Embryonic facial prominence (tissue), 1 donor: Measurements from ENCODE around the gene CCM2L.
"Not testable (repeated sequence)": the region's sequence is repeated elsewhere in the genome, so short reads cannot be mapped to it uniquely, and the experiment has no call there.

Experiments used
- DNase-seq: peaks from one replicate; pipeline ENCODE4 v3.0.0-alpha.2; 2016; ENCODE audit errors: extremely low spot score

CCM2L gene

DNA sequence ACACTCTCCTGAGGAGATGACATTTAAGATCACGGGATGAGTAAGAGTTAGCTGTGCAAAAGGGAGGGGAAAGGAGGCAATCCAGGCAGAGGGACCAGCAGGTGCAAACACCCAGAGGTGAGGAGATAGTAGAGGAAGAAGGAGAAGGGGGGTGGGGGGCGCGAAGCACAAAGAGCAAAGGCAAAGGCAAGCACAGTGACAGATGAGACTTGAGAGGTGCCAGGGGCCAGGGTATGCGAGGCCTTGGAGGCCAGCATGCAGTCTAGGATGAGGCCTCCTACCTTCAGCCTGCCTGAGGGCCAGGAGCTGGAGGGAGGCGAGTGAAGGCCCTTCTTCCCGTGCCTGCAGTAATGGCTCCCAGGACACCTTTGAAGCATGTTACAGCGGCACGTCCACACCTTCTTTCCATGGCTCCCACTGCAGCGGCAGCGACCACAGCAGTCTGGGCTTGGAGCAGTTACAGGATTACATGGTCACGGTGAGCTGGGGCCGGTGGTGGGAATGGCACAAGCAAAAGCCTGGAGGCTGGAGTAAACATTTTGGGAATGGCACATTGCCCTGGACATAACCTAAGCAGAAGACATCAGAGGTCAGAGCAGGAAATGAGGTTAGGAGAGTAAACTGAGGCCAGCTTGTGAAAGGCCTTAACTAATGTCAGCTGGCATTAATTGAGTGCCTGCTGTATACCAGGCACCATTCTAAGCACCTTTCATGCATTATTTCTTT lies 18.6 kb downstream of the CCM2L start:
- no peak for DNase-seq

DNA sequence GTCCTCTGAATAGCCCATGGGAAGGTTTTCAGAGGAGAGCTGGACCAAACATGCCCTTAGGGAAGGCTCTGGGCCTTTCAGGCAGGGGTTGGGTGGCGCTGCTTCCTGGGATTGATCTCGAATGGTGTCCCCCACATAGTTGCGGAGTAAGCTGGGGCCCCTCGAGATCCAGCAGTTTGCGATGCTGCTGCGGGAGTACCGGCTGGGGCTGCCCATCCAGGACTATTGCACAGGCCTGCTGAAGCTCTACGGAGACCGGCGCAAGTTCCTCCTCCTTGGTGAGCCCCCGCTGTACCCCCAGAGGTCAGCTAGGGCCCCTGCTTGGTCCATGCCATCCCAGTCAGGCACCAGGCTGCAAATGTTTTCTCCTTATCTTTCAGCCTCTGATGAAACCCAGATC lies 19.3 kb downstream of the CCM2L start:
- DNase-seq: no peak

DNA sequence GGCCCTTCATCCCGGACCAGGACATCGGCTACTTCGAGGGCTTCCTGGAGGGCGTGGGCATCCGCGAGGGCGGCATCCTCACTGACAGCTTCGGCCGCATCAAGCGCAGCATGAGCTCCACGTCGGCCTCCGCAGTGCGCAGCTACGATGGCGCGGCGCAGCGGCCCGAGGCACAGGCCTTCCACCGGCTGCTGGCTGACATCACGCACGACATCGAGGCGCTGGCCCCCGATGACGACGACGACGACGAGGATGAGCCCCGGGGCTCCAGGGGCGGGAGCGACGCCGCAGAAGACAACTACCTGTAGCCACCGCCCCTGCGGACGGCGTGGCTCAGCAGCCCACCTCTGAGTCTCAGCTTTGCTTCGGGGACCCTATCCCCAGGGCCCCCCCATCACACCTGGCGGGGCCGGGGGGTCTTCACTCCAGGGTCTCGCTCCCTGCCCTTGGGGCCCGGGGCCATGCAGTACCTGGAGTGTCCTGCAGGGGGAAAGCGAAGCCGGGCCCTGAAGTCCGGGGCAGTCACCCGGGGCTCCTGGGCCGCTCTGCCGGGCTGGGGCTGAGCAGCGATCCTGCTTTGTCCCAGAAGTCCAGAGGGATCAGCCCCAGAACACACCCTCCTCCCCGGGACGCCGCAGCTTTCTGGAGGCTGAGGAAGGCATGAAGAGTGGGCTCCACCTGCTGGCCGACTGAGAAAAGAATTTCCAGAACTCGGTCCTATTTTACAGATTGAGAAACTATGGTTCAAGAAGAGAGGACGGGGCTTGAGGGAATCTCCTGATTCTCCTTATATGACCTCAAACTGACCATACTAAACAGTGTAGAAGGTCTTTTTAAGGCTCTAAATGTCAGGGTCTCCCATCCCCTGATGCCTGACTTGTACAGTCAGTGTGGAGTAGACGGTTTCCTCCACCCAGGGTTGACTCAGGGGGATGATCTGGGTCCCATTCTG lies 21.0 kb downstream of the CCM2L start:
- no peak for DNase-seq

DNA sequence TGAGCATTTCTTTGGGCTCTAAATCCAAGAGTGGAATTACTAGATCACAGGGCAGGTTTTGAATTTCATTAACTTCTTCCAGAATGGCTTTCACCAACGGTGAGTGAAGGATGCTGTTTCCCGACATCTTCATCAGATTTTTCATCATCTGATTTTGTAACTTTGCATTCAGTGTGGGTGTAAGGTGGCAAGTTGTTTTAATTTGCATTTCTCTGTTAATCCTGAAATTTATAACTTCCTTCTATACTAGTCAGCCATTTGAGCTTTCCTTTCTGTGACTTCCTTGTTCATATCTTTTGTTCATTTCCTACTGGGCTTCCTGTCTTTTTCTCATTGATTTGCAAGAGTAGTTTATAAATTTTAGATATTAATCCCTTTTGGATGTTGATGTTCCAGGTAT lies 23.1 kb downstream of the CCM2L start:
- no peak for DNase-seq

DNA sequence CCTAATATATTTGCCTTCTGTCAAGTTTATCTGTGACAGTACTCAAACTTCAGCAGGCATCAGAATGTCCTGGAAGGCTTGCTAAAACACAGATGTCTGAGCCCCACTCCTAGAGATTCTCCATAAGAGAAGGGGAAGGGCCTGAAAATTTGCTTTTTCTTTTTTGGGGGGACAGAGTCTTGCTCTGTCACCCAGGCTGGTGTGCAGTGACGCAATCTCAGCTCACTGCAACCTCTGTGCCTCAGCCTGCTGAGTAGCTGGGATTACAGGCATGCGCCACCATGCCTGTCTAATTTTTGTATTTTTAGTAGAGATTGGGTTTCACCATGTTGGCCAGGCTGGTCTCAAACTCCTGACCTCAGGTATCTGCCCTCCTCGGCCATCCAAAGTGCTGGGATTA lies 23.5 kb downstream of the CCM2L start:
- DNase-seq: not testable (repeated sequence)

DNA sequence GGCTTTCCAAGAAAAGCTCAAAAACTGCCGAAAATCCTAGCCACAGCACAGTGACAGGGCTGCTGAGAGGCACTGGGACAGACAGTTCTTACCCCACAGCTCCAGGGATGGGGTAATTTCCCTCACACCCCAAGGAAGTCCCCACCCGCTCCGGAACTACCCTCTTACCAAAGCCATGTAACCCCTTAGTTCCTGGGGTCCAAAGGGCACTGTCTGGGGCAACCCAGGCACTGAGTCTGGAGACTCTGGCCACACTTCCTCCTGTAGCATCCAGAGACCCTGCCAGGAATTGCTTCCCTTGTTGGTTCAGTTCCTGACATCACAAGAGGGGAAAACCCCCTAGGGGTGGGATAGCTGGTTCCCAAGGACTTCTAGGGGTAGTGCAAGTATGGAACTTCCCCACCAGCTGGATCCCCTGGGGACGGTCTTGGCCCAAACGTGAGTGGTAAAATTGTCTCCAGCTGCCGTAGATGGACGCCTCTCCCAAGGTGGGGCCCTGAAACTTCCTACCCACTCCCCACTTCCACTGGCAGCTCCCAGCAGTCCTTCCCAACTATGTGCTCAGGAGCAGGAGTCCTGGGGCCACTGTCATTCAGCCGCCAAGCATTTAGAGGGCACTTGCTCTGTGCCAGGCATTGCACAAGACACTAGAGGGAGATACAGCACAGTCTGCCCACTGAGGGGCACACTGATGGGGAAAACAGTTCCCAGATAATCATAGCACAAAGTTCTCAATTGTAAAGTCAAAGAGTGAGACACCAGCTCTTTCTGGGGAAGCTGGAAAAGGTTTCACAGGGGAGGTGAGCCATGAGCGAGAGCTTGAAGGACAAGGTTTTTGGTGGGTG lies 24.6 kb downstream of the CCM2L start:
- no peak for DNase-seq

DNA sequence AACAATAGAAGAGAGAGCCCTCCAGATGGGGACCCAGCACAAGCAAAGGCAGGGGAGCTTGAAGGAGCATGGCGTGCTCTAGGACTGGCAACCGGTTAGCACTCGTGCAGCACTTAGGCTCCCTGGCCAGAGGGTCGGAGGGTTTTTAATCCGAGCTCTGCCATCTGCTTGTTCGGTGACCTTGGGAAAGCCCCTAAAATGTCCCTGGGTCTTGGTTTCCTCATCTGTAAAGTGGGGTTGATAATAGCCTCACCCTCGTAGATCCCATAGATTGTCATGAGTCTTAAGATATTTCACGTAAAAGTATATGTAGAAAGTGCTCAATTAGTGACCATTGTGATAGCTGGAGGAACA lies 25.2 kb downstream of the CCM2L start:
- no peak for DNase-seq

DNA sequence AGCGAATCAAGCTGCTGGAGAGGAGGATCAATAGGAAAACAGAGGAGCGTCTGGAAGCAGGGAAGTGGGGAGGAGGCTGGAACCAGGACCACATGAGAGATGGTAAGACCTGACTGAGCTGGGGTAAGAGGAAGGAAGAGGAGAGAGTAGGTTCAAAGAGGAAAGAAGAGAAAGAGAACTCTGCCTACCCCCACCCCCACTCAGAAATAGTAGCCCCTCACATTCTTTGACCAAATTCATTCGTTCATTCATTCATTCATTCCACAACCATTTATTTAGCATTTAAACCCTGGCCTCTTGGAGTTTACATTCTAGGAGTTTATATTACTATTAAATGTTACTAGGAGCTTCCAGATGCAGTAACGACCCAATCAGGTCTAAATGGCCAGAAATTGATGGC lies 26.0 kb downstream of the CCM2L start:
- DNase-seq: no peak

DNA sequence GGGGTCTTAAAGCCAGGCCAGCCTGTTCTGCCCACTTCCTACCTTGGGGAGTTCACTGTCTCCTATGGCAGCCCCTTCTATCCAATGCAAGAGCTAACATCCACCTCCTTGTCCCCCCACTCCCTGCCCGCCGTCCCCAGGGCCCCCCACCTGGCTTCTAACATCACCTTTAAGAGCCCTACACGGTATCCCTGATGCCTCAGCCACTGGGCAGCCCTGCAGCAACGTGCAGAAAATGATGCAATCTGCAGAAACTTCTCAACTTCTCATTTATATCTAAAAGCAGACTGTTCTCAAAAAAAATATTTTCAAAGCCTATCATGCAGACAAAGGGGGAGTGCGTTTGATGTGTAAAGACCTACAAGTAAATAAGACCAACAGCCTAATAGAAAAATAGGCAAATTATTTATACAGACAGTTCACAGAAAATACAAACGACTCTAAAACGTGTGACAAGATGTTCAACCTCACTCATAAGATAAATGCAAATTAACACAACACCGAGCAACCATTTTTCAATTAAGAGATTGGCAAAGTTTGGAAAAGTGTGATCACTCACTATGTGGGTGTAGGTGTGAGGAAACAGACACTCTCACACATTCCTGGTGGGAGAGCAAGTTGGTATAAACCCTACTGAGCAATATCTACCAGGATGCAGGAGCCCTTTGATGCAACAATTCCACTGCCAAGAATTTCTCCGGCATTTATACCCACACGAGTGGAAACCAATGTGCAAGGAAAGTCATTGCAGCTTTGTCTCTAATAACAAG lies 26.7 kb downstream of the CCM2L start:
- no peak for DNase-seq

DNA sequence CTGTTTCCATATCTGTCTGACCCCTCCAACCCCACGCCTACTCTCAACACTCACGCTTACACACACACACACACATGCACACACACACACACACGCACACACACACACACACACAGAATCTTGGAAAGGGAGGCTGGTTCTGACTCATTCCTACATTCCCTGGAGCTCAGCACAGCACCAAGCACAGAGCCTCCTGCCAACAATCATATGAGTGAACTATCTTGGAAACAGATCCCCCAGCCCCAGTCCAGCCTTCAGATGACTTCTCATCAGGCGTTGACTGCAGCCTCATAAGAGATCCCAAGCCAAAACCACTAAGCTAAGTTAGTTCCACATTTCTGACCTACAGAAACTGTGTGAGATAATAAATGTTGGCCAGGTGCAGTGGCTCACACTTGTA lies 27.7 kb downstream of the CCM2L start:
- no peak for DNase-seq

DNA sequence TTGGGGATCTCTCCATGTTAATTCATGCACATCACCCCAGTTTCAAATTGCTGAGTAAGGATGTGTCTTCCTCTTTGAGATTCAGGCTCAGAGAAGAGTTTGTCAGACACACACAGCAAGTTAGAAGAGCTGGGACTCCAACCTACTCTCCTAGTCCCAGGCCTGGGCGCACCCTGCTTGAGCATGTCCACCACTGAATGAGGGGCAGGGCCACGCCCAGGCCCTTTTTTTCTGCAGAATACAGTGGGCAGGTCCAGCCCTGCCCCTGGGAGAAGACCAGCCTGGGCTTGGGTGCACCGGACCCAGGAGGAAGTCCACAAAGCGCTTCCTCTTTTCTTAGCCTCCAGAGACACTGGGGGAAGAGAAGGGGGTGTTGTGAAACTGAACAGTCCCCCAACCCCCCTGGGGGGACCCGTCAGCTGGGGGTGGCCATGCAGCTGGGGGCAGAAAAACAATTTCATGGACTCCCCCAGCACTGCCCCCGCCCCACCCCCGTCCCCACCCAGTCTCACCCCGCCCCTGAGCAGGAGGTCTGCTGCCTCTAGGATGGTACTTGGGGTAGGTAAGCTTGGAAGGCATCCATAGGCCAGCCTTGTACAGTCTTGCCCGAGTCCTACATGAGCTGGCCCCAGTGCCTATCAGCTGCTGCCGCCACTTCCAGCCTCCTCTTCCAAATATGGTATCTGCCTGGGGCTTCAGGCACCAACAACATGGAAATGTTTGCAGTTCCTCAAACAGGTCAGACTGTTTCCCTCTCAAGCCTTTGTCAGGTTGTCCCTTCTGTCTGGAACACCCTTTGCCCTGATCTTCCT lies 30.1 kb downstream of the CCM2L start:
- no peak for DNase-seq

DNA sequence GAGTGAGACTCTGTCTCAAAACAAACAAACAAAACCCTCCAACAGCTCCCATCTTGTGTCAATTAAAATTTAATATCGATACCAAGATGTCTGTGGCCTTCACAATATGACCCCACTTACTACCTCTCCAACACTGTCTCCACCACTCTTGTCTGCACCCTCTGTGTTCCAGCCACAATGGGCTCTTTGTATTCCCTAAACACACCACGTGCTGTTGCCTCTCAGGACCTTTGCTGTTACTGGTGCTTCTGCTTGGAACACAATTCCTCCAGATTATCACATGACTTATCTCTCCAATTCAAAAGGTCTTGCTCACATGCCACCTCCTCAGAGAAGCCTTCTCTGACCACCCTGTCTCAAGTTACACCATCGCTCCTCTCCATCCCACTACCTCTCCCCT lies 35.8 kb downstream of the CCM2L start:
- DNase-seq: no peak

DNA sequence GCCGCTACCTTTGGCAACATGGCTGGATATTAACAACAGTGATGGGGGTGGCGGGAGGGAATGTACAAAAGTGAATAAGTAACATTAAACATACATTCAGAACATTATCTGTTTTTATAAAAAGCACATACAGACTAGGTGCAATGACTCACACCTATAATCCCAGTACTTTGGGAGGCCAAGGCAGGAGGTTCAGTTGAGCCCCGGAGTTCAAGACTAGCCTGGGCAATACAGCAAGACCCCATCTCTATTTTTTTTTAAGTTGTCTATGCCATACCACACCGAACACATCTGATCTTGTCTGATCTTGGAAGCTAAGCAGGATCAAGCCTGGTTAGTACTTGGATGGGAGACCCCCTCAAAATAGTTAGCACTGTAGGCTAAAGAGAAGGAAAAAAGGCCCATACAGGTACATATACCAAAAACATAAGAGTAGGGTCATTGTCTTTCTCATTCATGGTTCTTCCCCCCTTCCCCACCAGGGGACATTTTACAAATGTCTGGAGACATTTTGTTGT lies 40.1 kb downstream of the CCM2L start:
- no peak for DNase-seq

DNA sequence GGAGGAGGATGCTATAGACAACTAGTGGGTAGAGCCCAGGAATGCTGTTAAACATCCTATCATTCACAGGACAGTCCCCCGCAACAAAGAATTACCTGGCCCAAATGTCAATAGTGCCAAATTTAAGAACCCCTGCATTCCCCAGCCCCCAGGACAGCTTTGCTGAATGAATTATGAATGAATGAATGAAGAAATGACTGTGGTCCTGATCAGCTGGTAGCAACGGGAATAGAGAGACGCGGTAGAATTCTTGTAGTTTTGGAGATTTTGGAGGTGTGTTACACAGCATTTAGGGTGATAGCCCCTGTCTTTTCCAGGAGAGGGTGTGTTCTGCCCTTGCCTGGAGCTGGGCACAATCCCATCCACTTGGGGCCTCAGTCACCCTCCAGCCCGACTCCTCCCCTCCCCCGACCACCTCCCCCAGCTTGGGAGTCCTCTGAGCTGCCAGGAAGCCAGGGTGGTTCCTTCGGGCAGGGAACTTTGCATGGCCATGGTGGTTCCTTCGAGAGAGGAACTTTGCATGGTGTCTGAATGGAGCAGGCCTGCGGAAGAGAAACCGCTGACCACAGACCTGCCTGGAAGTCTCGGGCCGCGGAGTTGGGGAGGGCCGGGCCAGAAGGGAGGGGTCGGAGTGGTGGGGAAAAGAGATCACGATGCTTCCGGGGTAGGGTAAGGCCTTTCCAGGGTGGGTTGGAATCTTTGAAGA lies 40.8 kb downstream of the CCM2L start:
- no peak for DNase-seq

DNA sequence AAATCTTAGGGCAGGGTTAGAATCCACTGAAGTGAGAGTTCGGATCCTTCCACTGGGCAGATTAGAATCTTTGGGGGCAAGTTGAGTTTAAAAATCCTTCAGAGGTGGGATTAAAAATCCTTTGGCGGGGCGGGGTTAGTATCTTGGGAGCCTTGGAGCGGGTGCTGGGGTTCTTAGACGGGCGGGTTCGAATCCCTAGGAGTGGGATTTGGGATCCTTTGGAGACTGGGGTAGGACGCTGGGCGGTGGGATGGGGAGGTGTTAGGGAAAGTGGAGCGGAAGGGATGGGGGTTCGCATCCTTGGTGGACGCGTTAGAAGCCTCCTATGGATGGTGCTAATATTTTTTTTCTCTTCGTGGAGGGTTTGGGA lies 41.5 kb downstream of the CCM2L start:
- no peak for DNase-seq

DNA sequence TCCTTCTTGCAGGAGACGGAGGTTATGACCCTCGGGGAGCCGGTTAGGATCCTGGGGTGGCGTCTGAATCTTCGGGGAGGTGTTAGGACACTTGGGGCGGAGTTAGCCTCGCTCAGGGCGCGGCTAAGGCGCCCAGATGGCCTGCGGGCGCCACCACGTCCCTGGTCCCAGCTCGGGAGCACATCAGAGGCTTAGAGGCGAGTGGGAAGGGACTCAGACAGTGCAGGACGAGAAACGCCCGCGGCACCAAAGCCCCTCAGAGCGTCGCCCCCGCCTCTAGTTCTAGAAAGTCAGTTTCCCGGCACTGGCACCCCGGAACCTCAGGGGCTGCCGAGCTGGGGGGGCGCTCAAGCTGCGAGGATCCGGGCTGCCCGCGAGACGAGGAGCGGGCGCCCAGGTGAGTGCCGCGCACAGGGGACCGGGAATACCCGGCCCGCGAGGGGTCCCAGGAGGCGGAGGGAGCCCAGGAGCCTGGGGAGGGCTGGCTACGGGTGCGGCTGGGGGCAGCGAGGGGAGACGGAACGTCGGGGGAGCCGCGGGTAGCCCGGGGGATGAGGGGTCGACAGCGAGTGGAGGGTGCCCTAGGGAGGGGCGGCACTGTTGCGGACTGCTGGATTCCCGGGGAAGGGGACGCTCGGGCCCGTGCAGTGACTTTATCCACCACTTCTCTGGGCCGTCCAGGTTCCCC lies 42.0 kb downstream of the CCM2L start, which contains the start of gene HCK:
Gene HCK (plus strand): TSS at position 153 of the 688 bp plus-strand sequence.
- no peak for DNase-seq

DNA sequence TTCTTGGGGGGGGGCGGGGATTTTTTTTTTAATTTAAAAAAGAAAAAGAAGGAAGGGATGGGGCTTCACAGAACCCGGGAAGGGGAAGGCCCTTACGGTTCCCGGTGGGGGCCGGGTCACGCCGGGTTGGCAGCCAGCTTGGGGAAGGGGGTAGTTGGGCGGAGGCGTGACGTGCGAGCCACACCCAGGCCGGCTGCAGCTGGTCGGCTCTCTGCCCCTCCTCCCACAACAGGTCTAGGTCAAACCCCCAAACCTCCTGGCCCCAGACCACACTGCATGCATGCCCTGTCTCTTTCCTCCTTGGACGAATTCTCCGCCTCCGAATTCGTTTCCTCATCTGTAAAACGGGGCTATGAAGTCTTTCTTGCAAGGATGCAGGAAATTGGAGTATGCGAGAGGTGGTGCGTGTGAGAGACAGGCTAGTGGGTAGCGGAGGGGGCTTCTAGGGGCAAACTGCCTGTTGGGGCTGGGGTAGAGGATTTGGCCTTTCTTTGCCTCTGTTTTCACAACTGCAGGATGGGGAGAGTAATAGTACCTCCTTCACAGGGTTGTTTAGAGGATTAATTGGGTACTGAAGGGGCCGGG lies 42.6 kb downstream of the CCM2L start:
- DNase-seq: no peak

DNA sequence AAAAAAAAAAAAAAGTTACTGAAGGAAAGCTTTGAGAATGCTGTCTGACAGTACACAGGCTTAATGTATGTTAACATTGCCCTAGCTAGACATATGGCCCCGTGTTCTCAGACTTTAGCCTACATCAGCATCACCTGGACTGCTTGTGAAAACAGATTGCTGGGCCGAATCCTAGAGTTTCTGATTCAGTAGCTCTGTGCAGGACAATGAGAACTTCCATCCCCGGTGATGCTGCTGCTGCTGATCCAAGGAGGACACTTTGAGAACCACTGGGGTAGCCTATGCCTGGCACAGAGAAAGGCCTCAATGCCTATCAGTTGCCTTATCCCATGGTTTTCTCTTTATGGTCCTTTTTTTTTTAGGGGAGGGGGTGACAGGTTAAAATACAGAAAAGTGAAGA lies 43.4 kb downstream of the CCM2L start:
- no peak for DNase-seq
